ENCODE data around the gene FRMD1.

FRMD1 gene

GRCh38 chr6:168089186-168090063 lies 10.4 kb upstream of the FRMD1 start:
- no peaks in the 10 kb centered on the region for H3K4me1 ChIP-seq (ENCODE audit: insufficient read depth, low read length)
- H3K9me3 ChIP-seq (ENCODE audit: insufficient read depth, low read length, severe bottlenecking), result peaks cover 8% of the 10 kb centered on the region
- H3K27me3 ChIP-seq (ENCODE audit: insufficient read depth, low read length, poor library complexity), result no peaks in the 10 kb centered on the region
- no peak overlapping the region for H3K9ac ChIP-seq (ENCODE audit: low read depth, low read length)
- ATAC-seq (ENCODE audit: insufficient read depth, low read depth) (no peak), DNase-seq (no peak)
- H3K4me2 ChIP-seq (ENCODE audit: insufficient read depth, low read length), result no peak overlapping the region
- no peak overlapping the region for H2AFZ ChIP-seq (ENCODE audit: low read depth, low read length)
- H3K79me2 ChIP-seq (ENCODE audit: insufficient read depth, low read length), result no peaks in the 10 kb centered on the region
- TF ChIP-seq CTCF (IDR thresholded peaks at IDR 0.05; ENCODE audit: borderline replicate concordance, extremely low read depth, low read length, poor library complexity, severe bottlenecking), result no peak
- no peak for TF ChIP-seq EZH2 (IDR thresholded peaks at IDR 0.05; ENCODE audit: borderline replicate concordance, low read depth, low read length, severe bottlenecking)
- H3K4me3 ChIP-seq (ENCODE audit: low read depth in 1 of 2, low read length in 2 of 2), result no peak overlapping the region
- no peaks in the 10 kb centered on the region for H3K36me3 ChIP-seq (ENCODE audit: insufficient read depth, low read length)
- H4K20me1 ChIP-seq (ENCODE audit: insufficient read depth, low read length), result no peaks in the 10 kb centered on the region
- no peak overlapping the region for H3K27ac ChIP-seq (ENCODE audit: low read length)

GRCh38 chr6:168088161-168089053 lies 9.4 kb upstream of the FRMD1 start:
- Histone ChIP-seq H2AFZ (ENCODE audit: low read depth, low read length) (no peak overlapping the region), H4K20me1 (ENCODE audit: insufficient read depth, low read length) (no peaks in the 10 kb centered on the region), H3K4me3 (ENCODE audit: low read depth in 1 of 2, low read length in 2 of 2) (no peak overlapping the region), H3K9me3 (ENCODE audit: insufficient read depth, low read length, severe bottlenecking) (peaks cover 8% of the 10 kb centered on the region), H3K36me3 (ENCODE audit: insufficient read depth, low read length) (no peaks in the 10 kb centered on the region), H3K27ac (ENCODE audit: low read length) (no peak overlapping the region), H3K4me2 (ENCODE audit: insufficient read depth, low read length) (no peak overlapping the region), H3K27me3 (ENCODE audit: insufficient read depth, low read length, poor library complexity) (no peaks in the 10 kb centered on the region), H3K79me2 (ENCODE audit: insufficient read depth, low read length) (no peaks in the 10 kb centered on the region), H3K4me1 (ENCODE audit: insufficient read depth, low read length) (no peaks in the 10 kb centered on the region), H3K9ac (ENCODE audit: low read depth, low read length) (no peak overlapping the region)
- DNase-seq, result no peak
- ATAC-seq (ENCODE audit: insufficient read depth, low read depth), result no peak
- TF ChIP-seq CTCF (IDR thresholded peaks at IDR 0.05; ENCODE audit: borderline replicate concordance, extremely low read depth, low read length, poor library complexity, severe bottlenecking), result no peak
- no peak for TF ChIP-seq EZH2 (IDR thresholded peaks at IDR 0.05; ENCODE audit: borderline replicate concordance, low read depth, low read length, severe bottlenecking)

- H3K79me2 ChIP-seq (ENCODE audit: insufficient read depth, low read length), result no peaks in the 10 kb centered on the region
- H2AFZ ChIP-seq (ENCODE audit: low read depth, low read length), result no peak overlapping the region
- no peak overlapping the region for H3K4me3 ChIP-seq (ENCODE audit: low read depth in 1 of 2, low read length in 2 of 2)
- DNase-seq, result no peak
- no peaks in the 10 kb centered on the region for H3K27me3 ChIP-seq (ENCODE audit: insufficient read depth, low read length, poor library complexity)
- no peaks in the 10 kb centered on the region for H4K20me1 ChIP-seq (ENCODE audit: insufficient read depth, low read length)
- H3K36me3 ChIP-seq (ENCODE audit: insufficient read depth, low read length), result no peaks in the 10 kb centered on the region
- peaks cover 7% of the 10 kb centered on the region for H3K9me3 ChIP-seq (ENCODE audit: insufficient read depth, low read length, severe bottlenecking)
- H3K9ac ChIP-seq (ENCODE audit: low read depth, low read length), result no peak overlapping the region
- H3K4me2 ChIP-seq (ENCODE audit: insufficient read depth, low read length), result no peak overlapping the region
- no peaks in the 10 kb centered on the region for H3K4me1 ChIP-seq (ENCODE audit: insufficient read depth, low read length)
- no peak overlapping the region for H3K27ac ChIP-seq (ENCODE audit: low read length)
- no peak for TF ChIP-seq CTCF (IDR thresholded peaks at IDR 0.05; ENCODE audit: borderline replicate concordance, extremely low read depth, low read length, poor library complexity, severe bottlenecking)
- no peak for TF ChIP-seq EZH2 (IDR thresholded peaks at IDR 0.05; ENCODE audit: borderline replicate concordance, low read depth, low read length, severe bottlenecking)
- no peak for ATAC-seq (ENCODE audit: insufficient read depth, low read depth)
Observed at GRCh38 chr6:168087436-168088160, 8.6 kb upstream of the FRMD1 start.
